ENCODE data around the gene SAP30L. TPM values are rescaled to one million over a fixed set of nuclear protein-coding genes. Genes with fewer than 3 reads are reported as not detected.
A peak's percentile ranks its signal among the peaks of the same experiment; 100 is the strongest.

SAP30L gene
- polyA plus RNA-seq, 4 donors, result 16.7 to 52.8 (median 35.8) TPM

DNA sequence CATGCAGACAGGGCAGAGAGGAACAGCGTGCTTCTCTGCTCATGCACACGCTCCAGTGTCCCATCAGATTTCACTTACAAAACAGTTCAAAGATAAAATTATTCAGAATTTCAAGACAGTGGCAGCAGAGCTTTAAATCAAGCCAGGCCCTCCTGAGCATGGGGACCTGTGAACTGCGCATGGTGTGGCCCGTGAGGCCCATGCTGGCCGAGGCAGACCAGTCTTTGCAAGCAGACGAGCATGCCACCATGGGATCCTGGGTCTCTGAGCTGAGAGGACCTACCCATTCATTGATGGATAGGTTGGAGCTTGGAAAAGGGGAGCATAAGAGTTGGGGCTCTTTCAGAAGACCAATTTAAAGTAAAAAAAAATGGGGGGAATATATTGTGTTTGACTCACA lies 35.0 kb upstream of the SAP30L start:
- H3K27ac ChIP-seq (ENCODE audit: low read depth in 1 of 3, low read length in 2 of 3), result no peak overlapping the region
- H3K4me3 ChIP-seq (ENCODE audit: low read depth in 1 of 3, low read length in 3 of 3), result no peak overlapping the region
- no peaks in the 10 kb centered on the region for H3K4me1 ChIP-seq (ENCODE audit: control insufficient read depth in 3 of 3, insufficient read depth in 2 of 3, low read depth in 1 of 3, low read length in 2 of 3)
- H3K27me3 ChIP-seq (ENCODE audit: control insufficient read depth in 3 of 3, insufficient read depth in 3 of 3, low read length in 3 of 3), result no peaks in the 10 kb centered on the region
- DNase-seq (no peak), FAIRE-seq (no peak)
- H3K36me3 ChIP-seq (ENCODE audit: control insufficient read depth in 3 of 3, insufficient read depth in 2 of 3, low read depth in 1 of 3, low read length in 3 of 3), result peaks cover 0 to 37% (median 7%) of the 10 kb centered on the region in 3 donors
- WGBS, 3 donors, result 83 to 94% (median 87%) methylated on average over 6 of the region's 6 CpGs
- H3K9me3 ChIP-seq (ENCODE audit: control insufficient read depth in 2 of 2, insufficient read depth in 1 of 2, low read depth in 1 of 2, low read length in 1 of 2), result no peaks in the 10 kb centered on the region

DNA sequence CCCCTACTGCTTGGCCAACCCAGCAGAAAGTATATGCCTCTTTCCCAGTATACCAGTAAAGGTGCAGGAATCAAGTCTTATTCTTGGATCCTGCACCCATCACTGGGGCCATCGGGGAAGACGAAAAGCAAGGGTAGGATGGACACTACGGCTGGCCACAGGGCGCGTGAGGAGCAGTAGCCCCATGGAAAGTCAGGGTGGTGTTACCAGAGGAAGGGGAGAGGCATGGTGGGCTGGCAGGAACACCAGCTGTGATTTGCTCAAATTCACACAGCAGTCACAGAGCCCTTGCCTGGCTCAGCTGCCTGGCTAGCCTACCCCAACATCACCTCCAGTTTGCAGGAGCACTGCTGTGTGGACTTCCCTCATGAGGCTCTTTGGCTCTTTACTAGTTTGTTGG lies 34.5 kb upstream of the SAP30L start:
- 99 to 100% (median 100%) methylated on average over 5 of the region's 5 CpGs for WGBS, 3 donors
- DNase-seq, result no peak

DNA sequence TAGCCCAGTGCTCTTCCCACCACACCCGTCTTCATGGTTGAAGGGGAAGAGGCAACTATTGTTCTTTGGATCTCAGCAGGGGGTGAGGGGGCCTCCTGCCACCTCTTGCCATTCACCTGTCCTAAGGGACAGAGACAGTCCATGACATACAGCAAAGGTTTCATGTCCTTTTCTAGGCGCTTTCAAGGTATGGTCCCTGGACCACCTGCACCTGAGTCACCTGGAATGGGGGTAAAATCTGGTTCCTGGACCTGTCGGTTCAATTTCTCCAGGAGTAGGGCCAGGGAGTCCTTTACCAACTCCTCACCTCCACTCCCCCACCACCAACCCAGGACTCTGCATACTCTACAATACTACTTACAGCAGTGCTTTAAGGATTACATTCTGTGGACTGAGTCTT lies 33.5 kb upstream of the SAP30L start:
- H3K27ac ChIP-seq (ENCODE audit: low read depth in 1 of 3, low read length in 2 of 3), result no peak overlapping the region
- no peaks in the 10 kb centered on the region for H3K4me1 ChIP-seq (ENCODE audit: control insufficient read depth in 3 of 3, insufficient read depth in 2 of 3, low read depth in 1 of 3, low read length in 2 of 3)
- DNase-seq, result no peak
- no peak overlapping the region for H3K4me3 ChIP-seq (ENCODE audit: low read depth in 1 of 3, low read length in 3 of 3)
- WGBS, 3 donors, result 97 to 100% (median 98%) methylated on average over 3 of the region's 3 CpGs
- peaks cover 0 to 47% (median 7%) of the 10 kb centered on the region in 3 donors for H3K36me3 ChIP-seq (ENCODE audit: control insufficient read depth in 3 of 3, insufficient read depth in 2 of 3, low read depth in 1 of 3, low read length in 3 of 3)
- no peaks in the 10 kb centered on the region for H3K27me3 ChIP-seq (ENCODE audit: control insufficient read depth in 3 of 3, insufficient read depth in 3 of 3, low read length in 3 of 3)
- H3K9me3 ChIP-seq (ENCODE audit: control insufficient read depth in 2 of 2, insufficient read depth in 1 of 2, low read depth in 1 of 2, low read length in 1 of 2), result no peaks in the 10 kb centered on the region
- FAIRE-seq, result no peak

More for the DNA sequence above, 34.5 kb upstream of the SAP30L start:
- no peaks in the 10 kb centered on the region for H3K9me3 ChIP-seq (ENCODE audit: control insufficient read depth in 2 of 2, insufficient read depth in 1 of 2, low read depth in 1 of 2, low read length in 1 of 2)
- no peaks in the 10 kb centered on the region for H3K4me1 ChIP-seq (ENCODE audit: control insufficient read depth in 3 of 3, insufficient read depth in 2 of 3, low read depth in 1 of 3, low read length in 2 of 3)
- no peak for FAIRE-seq
- no peaks in the 10 kb centered on the region for H3K27me3 ChIP-seq (ENCODE audit: control insufficient read depth in 3 of 3, insufficient read depth in 3 of 3, low read length in 3 of 3)
- H3K27ac ChIP-seq (ENCODE audit: low read depth in 1 of 3, low read length in 2 of 3), result no peak overlapping the region
- H3K4me3 ChIP-seq (ENCODE audit: low read depth in 1 of 3, low read length in 3 of 3), result no peak overlapping the region
- H3K36me3 ChIP-seq (ENCODE audit: control insufficient read depth in 3 of 3, insufficient read depth in 2 of 3, low read depth in 1 of 3, low read length in 3 of 3), result peaks cover 0 to 38% (median 7%) of the 10 kb centered on the region in 3 donors

DNA sequence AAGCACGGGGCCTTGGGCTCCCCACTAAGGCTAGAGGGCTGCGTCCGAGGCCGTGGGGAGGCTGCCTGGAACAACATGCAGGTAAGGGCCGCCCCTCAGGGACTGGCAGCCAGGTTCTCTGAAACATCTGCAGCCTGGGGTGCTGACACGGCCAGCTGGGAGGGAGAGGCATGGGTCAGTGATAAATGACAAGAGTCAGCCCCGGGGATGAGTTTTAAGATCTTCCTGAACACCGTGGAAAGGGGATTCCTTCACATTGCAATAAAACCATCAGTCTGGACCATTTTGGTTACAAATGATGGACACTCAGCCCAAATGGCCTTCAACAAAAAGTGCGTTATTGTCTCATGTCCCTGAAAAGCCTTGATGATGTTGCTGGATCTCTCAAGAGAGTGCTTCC lies 32.9 kb upstream of the SAP30L start:
- no peak for FAIRE-seq
- H3K27me3 ChIP-seq (ENCODE audit: control insufficient read depth in 3 of 3, insufficient read depth in 3 of 3, low read length in 3 of 3), result no peaks in the 10 kb centered on the region
- no peaks in the 10 kb centered on the region for H3K4me1 ChIP-seq (ENCODE audit: control insufficient read depth in 3 of 3, insufficient read depth in 2 of 3, low read depth in 1 of 3, low read length in 2 of 3)
- WGBS, 3 donors, result 92 to 94% (median 92%) methylated on average over 9 of the region's 9 CpGs
- peaks cover 0 to 51% (median 7%) of the 10 kb centered on the region in 3 donors for H3K36me3 ChIP-seq (ENCODE audit: control insufficient read depth in 3 of 3, insufficient read depth in 2 of 3, low read depth in 1 of 3, low read length in 3 of 3)
- no peaks in the 10 kb centered on the region for H3K9me3 ChIP-seq (ENCODE audit: control insufficient read depth in 2 of 2, insufficient read depth in 1 of 2, low read depth in 1 of 2, low read length in 1 of 2)
- DNase-seq, result no peak
- no peak overlapping the region for H3K4me3 ChIP-seq (ENCODE audit: low read depth in 1 of 3, low read length in 3 of 3)
- no peak overlapping the region for H3K27ac ChIP-seq (ENCODE audit: low read depth in 1 of 3, low read length in 2 of 3)

DNA sequence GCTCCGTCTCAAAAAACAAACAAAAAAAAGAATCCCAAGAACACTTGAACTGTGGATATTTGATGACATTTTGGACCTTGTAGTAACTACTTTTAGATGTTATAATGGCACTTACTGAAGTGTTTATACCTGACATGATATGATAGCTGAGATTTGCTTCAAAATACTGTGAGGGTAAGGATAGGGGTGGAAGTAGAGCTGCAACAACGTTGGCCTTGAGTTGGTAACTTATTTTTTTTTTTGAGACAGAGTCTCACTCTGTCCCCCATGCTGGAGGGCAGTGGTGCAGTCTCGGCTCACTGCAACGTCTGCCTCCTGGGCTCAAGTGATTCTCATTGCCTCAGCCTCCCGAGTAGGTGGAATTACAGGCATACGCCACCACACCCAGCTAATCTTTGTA lies 30.7 kb upstream of the SAP30L start:
- DNase-seq, result no peak
- WGBS, 3 donors, result 85 to 87% (median 87%) methylated on average over 6 of the region's 6 CpGs
- peaks cover 2 to 57% (median 4%) of the 10 kb centered on the region in 3 donors for H3K36me3 ChIP-seq (ENCODE audit: control insufficient read depth in 3 of 3, insufficient read depth in 2 of 3, low read depth in 1 of 3, low read length in 3 of 3)
- FAIRE-seq, result no peak
- no peak overlapping the region for H3K27ac ChIP-seq (ENCODE audit: low read depth in 1 of 3, low read length in 2 of 3)
- H3K4me1 ChIP-seq (ENCODE audit: control insufficient read depth in 3 of 3, insufficient read depth in 2 of 3, low read depth in 1 of 3, low read length in 2 of 3), result no peaks in the 10 kb centered on the region
- H3K4me3 ChIP-seq (ENCODE audit: low read depth in 1 of 3, low read length in 3 of 3), result no peak overlapping the region
- no peaks in the 10 kb centered on the region for H3K9me3 ChIP-seq (ENCODE audit: control insufficient read depth in 2 of 2, insufficient read depth in 1 of 2, low read depth in 1 of 2, low read length in 1 of 2)
- H3K27me3 ChIP-seq (ENCODE audit: control insufficient read depth in 3 of 3, insufficient read depth in 3 of 3, low read length in 3 of 3), result no peaks in the 10 kb centered on the region

DNA sequence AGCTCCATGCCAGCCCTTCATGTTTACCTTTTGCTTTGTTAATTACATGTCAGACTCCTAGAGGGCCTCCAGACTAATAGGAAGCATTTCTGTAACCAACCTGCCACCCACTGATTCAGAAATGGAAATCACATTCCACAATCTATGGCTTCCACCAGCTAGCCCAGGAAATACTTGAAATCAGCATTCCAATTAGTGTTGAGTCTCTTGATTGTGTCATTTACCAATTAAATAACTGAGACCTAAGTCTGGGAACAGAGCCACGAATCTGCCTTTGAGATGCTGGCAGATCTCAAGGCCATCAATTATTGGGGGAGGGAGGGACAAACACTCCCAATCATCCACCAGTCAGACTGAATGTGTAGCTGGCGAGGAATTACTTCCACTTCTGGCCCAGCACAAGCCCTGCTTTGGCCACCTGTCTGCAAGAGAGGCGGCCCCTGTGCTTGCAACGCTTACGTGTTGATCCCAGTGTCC lies 27.4 kb upstream of the SAP30L start:
- H3K4me3 ChIP-seq (ENCODE audit: low read depth in 1 of 3, low read length in 3 of 3), result no peak overlapping the region
- no peak overlapping the region for H3K27ac ChIP-seq (ENCODE audit: low read depth in 1 of 3, low read length in 2 of 3)
- FAIRE-seq (no peak), DNase-seq (no peak)
- no peaks in the 10 kb centered on the region for H3K27me3 ChIP-seq (ENCODE audit: control insufficient read depth in 3 of 3, insufficient read depth in 3 of 3, low read length in 3 of 3)
- 70 to 83% (median 83%) methylated on average over 5 of the region's 5 CpGs for WGBS, 3 donors
- H3K4me1 ChIP-seq (ENCODE audit: control insufficient read depth in 3 of 3, insufficient read depth in 2 of 3, low read depth in 1 of 3, low read length in 2 of 3), result no peaks in the 10 kb centered on the region
- H3K9me3 ChIP-seq (ENCODE audit: control insufficient read depth in 2 of 2, insufficient read depth in 1 of 2, low read depth in 1 of 2, low read length in 1 of 2), result no peaks in the 10 kb centered on the region
- H3K36me3 ChIP-seq (ENCODE audit: control insufficient read depth in 3 of 3, insufficient read depth in 2 of 3, low read depth in 1 of 3, low read length in 3 of 3), result peaks cover 2 to 34% (median 4%) of the 10 kb centered on the region in 3 donors

DNA sequence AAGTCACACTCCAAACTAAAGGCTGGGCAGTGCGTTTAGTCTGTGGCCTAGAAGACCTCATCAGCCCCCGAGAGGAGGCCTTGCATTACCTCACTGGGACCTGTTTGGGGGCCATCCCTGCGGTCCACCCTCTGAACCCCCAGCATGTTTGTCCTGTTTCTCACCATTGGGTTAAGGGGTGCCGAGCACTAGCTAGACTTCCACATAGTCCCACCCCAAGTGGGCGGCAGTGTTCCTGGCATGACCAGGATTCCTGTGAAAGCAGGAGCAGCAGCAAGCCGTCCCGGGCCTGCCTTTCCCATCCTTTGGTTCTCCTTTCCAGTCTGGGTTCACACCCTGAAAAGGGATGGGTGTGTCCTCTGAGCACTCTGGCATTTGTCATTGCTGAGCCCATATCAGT lies 26.6 kb upstream of the SAP30L start:
- no peak overlapping the region for H3K27ac ChIP-seq (ENCODE audit: low read depth in 1 of 3, low read length in 2 of 3)
- H3K9me3 ChIP-seq (ENCODE audit: control insufficient read depth in 2 of 2, insufficient read depth in 1 of 2, low read depth in 1 of 2, low read length in 1 of 2), result no peaks in the 10 kb centered on the region
- no peak for DNase-seq
- no peak overlapping the region for H3K4me3 ChIP-seq (ENCODE audit: low read depth in 1 of 3, low read length in 3 of 3)
- no peak for FAIRE-seq
- peaks cover 2 to 34% (median 4%) of the 10 kb centered on the region in 3 donors for H3K36me3 ChIP-seq (ENCODE audit: control insufficient read depth in 3 of 3, insufficient read depth in 2 of 3, low read depth in 1 of 3, low read length in 3 of 3)
- no peaks in the 10 kb centered on the region for H3K27me3 ChIP-seq (ENCODE audit: control insufficient read depth in 3 of 3, insufficient read depth in 3 of 3, low read length in 3 of 3)
- WGBS, 3 donors, result 90 to 92% (median 92%) methylated on average over 7 of the region's 7 CpGs
- no peaks in the 10 kb centered on the region for H3K4me1 ChIP-seq (ENCODE audit: control insufficient read depth in 3 of 3, insufficient read depth in 2 of 3, low read depth in 1 of 3, low read length in 2 of 3)

DNA sequence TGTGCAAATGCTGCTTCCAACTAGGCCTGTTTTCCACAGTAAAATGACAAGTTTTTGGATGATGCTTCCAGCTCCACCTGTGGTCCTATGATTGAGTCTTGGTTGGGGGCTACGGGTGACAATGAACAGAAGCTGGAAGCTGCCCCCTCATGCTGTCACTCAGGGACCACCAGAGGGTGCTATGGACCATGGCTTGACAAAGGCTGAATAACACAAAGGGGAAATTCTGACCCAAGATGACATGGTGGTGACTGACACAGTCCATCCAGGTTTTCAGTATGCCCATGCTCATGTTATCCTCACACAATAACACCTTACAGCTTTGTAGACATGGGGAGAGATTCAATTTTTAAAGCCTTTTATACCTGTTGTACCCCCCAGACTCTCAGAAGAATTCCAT lies 23.9 kb upstream of the SAP30L start:
- no peaks in the 10 kb centered on the region for H3K9me3 ChIP-seq (ENCODE audit: control insufficient read depth in 2 of 2, insufficient read depth in 1 of 2, low read depth in 1 of 2, low read length in 1 of 2)
- H3K27ac ChIP-seq (ENCODE audit: low read depth in 1 of 3, low read length in 2 of 3), result no peak overlapping the region
- no peaks in the 10 kb centered on the region for H3K27me3 ChIP-seq (ENCODE audit: control insufficient read depth in 3 of 3, insufficient read depth in 3 of 3, low read length in 3 of 3)
- DNase-seq (peak in 1 of 2 donors; percentile 21), FAIRE-seq (no peak)
- peaks cover 2 to 25% (median 3%) of the 10 kb centered on the region in 3 donors for H3K36me3 ChIP-seq (ENCODE audit: control insufficient read depth in 3 of 3, insufficient read depth in 2 of 3, low read depth in 1 of 3, low read length in 3 of 3)
- 70 to 94% (median 81%) methylated on average over 1 of the region's 1 CpG for WGBS, 3 donors
- no peaks in the 10 kb centered on the region for H3K4me1 ChIP-seq (ENCODE audit: control insufficient read depth in 3 of 3, insufficient read depth in 2 of 3, low read depth in 1 of 3, low read length in 2 of 3)
- no peak overlapping the region for H3K4me3 ChIP-seq (ENCODE audit: low read depth in 1 of 3, low read length in 3 of 3)

DNA sequence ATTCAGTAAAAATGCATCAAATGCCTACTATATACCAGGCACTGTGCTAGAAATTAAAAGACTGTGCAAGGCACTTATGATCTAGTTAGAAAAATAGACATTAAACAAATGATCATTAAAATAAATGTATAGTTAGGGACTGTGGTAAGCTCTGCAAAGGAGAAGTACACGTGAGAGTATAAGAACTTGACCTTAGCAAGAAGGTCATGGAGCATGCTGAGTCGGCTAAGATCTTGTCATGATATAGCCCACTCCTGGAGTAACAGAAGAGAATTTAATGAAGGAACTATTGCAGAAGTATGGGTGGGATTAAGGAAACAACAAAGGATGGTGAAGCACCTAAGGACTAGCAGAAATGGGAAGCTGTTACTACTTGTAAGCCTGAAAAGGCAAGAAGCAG lies 23.5 kb upstream of the SAP30L start:
- no peaks in the 10 kb centered on the region for H3K4me1 ChIP-seq (ENCODE audit: control insufficient read depth in 3 of 3, insufficient read depth in 2 of 3, low read depth in 1 of 3, low read length in 2 of 3)
- H3K27ac ChIP-seq (ENCODE audit: low read depth in 1 of 3, low read length in 2 of 3), result no peak overlapping the region
- no peaks in the 10 kb centered on the region for H3K9me3 ChIP-seq (ENCODE audit: control insufficient read depth in 2 of 2, insufficient read depth in 1 of 2, low read depth in 1 of 2, low read length in 1 of 2)
- 84 to 90% (median 84%) methylated on average over 2 of the region's 2 CpGs for WGBS, 3 donors
- no peak for FAIRE-seq
- H3K36me3 ChIP-seq (ENCODE audit: control insufficient read depth in 3 of 3, insufficient read depth in 2 of 3, low read depth in 1 of 3, low read length in 3 of 3), result peaks cover 2 to 22% (median 3%) of the 10 kb centered on the region in 3 donors
- no peaks in the 10 kb centered on the region for H3K27me3 ChIP-seq (ENCODE audit: control insufficient read depth in 3 of 3, insufficient read depth in 3 of 3, low read length in 3 of 3)
- no peak for DNase-seq
- no peak overlapping the region for H3K4me3 ChIP-seq (ENCODE audit: low read depth in 1 of 3, low read length in 3 of 3)

All from small intestine (tissue), 7 donors.